ENCODE measurements around the gene TANGO2. TPM values are rescaled to one million over a fixed set of nuclear protein-coding genes. Genes with fewer than 3 reads are reported as not detected.

TANGO2 gene
- total and polyA plus RNA-seq, 2 donors (not counting 1 experiment from before 2014, with no cell fraction given) = 75.5 to 75.6 TPM

GRCh38 chr22:20022978-20023613 lies 2.2 kb downstream of the TANGO2 start:
- peak overlapping the region in 1 of 5 experiments; percentile 20 for H3K4me3 ChIP-seq (ENCODE audit: control extremely low read depth in 1 of 5, extremely low read depth in 1 of 5, insufficient read depth in 1 of 5, low read depth in 2 of 5, low read length in 4 of 5)
- H3K4me1 Mint-ChIP-seq = peaks cover 48% of the 10 kb centered on the region

More at GRCh38 chr22:20022978-20023613, 2.2 kb downstream of the TANGO2 start:
- H3K4me3 Mint-ChIP-seq = peak overlapping the region; percentile 93
- H3K4me2 ChIP-seq (replicated peaks; ENCODE audit: low read depth, low read length, poor library complexity, severe bottlenecking) = peak overlapping the region; percentile 99
- H3K79me2 ChIP-seq (ENCODE audit: control insufficient read depth, insufficient read depth, low read length) = peaks cover 69% of the 10 kb centered on the region
- intact Hi-C loops (cut with micrococcal nuclease) = no loop called here
- H2AFZ ChIP-seq (ENCODE audit: insufficient read depth, low read depth, low read length, poor library complexity, severe bottlenecking) = no peak overlapping the region
- ATAC-seq (ENCODE audit: low read depth) (no peak), DNase-seq (no peak)
- ChIA-PET POLR2A (no interaction called here), CTCF (no interaction called here)
- peak overlapping the region in 1 of 2 donors; percentile 8 for H3K27ac ChIP-seq (ENCODE audit: low read length in 2 of 2)
- H3K27me3 Mint-ChIP-seq = no peaks in the 10 kb centered on the region
- no peaks in the 10 kb centered on the region for H3K9me3 Mint-ChIP-seq (ENCODE audit: insufficient read depth)
- no peaks in the 10 kb centered on the region for H3K9me3 ChIP-seq (ENCODE audit: control extremely low read depth in 1 of 3, control insufficient read depth in 2 of 3, insufficient read depth in 1 of 3, low read length in 2 of 3)
- no peak for TF ChIP-seq EZH2 (IDR thresholded peaks at IDR 0.05; ENCODE audit: borderline replicate concordance, insufficient read depth, low read depth, low read length, poor library complexity, severe bottlenecking)
- no peak for TF ChIP-seq CTCF (IDR thresholded peaks at IDR 0.05)
- no peaks in the 10 kb centered on the region for H3K36me3 ChIP-seq (replicated peaks in 1 of 2; ENCODE audit: control extremely low read depth in 1 of 2, control insufficient read depth in 1 of 2, extremely low read depth in 1 of 2, insufficient read depth in 2 of 2, low read length in 1 of 2)
- peaks cover 0 to 6% (median 2%) of the 10 kb centered on the region in 4 experiments for H3K27me3 ChIP-seq (replicated peaks in 1 of 4; ENCODE audit: control extremely low read depth in 1 of 4, control insufficient read depth in 3 of 4, insufficient read depth in 4 of 4, low read length in 3 of 4)
- H4K20me1 ChIP-seq (ENCODE audit: control insufficient read depth, insufficient read depth, low read length, poor library complexity, severe bottlenecking) = peaks cover 50% of the 10 kb centered on the region
- peak overlapping the region; percentile 86 for H3K27ac Mint-ChIP-seq
- peak overlapping the region; percentile 94 for H3K9ac ChIP-seq (ENCODE audit: low read length)
- WGBS (ENCODE audit: insufficient coverage) = 37% methylated on average over 7 of the region's 10 CpGs
- H3K4me1 ChIP-seq (ENCODE audit: control insufficient read depth in 2 of 2, insufficient read depth in 2 of 2, low read length in 2 of 2) = peaks cover 25 to 28% of the 10 kb centered on the region in 2 donors

Measured in B cell (primary cell).